Inflammatory macrophage (primary cell): ENCODE measurements around the gene IFNL3.
"Not testable (repeated sequence)": the region's sequence is repeated elsewhere in the genome, so short reads cannot be mapped to it uniquely, and the experiment has no call there.

Experiments used
- DNase-seq, 2 donors: peaks; one replicate each; pipeline ENCODE4 v3.0.0-alpha.2; 2020 to 2022

IFNL3 gene

GRCh38 chr19:39252458-39252857 is 7.7 kb upstream of the IFNL3 start:
- DNase-seq: no peak

DNA sequence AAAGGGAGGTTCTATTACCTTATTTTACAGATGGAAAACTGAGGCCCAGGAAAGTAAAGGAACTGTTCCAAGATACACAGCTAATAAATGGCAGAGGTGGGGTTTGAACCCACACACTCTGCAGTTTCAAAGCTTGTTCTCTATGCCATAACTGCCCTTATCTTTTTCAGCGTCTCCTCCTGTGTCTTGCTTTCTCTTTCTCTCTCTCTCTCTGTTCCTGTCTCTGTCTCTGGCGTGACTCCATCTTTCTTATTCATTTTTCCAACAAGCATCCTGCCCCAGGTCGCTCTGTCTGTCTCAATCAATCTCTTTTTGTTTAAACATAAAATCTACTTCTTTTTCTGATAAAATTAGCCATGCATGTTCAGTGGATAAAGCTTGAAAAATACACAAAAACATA is 7.0 kb upstream of the IFNL3 start:
- no peak for DNase-seq

DNA sequence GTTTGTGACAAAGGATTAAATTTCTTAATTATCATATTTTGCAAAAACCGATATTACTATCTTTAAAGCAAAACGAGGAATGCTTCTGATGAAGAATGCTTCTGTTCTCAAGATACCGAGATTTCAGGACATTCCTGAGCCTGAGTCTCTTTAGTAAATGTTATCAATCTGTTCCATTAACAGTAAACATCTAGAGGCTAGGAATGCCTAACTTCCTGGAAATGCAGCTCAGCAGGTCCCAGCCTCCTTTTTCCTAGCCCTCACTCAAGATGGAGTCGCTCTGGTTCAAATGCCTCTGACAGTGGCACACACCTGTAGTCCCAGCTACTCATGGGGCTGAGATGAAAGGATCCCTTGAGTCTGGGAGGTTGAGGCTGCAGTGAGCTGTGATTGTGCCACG is 6.3 kb upstream of the IFNL3 start:
- no peak for DNase-seq

DNA sequence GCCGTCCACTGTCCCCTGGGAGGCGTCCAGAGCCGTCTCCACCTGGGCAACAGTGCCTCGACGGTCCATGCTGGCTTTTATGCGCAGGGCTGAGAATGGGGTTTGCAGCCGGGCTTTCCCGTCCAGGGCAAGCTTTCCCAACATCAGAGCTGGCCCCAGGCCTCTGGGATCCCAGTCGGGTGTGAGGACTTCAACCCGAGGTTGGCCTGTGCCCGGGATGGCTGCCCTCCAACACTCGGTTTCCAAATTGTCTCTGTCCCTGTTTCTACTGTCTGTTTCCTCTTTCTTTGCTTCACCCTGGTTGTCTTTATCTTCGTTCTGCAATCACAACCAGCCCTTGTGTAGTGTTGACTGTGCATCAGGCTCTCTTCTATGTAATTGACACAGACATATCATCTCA is 4.0 kb upstream of the IFNL3 start, which contains the start of gene IFNL4:
Gene IFNL4 (minus strand): TSS at position 51 of the 400 bp plus-strand sequence.
- DNase-seq: no peak

GRCh38 chr19:39247701-39248664 is 3.2 kb upstream of the IFNL3 start:
- peak in 1 of 2 donors; percentile 4 for DNase-seq

- no peak for DNase-seq
Observed at GRCh38 chr19:39246951-39247669, 2.3 kb upstream of the IFNL3 start.

DNA sequence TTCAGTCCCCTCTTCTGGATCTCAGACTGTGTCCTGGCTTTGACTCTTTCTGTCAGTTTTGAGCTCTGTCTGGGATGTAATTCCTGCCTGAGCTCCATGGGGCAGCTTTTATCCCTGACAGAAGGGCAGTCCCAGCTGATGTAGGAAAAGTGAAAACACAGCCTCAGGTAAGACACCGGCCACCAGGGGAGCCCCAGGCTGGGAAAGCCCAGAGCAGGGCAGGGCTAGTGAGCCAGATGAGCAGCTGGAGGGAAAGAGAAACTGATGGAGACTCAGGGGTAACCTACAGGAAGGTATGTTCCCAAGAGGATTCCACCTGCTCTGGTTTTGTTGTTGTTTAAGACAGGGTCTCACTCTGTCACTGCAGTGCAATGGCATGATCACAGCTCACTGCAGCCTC is 360 bp upstream of the IFNL3 start:
- not testable (repeated sequence) for DNase-seq

GRCh38 chr19:39243741-39244140 is 1.1 kb downstream of the IFNL3 start:
- not testable (repeated sequence) for DNase-seq

GRCh38 chr19:39240421-39240820 is 4.4 kb downstream of the IFNL3 start:
- DNase-seq: no peak

DNA sequence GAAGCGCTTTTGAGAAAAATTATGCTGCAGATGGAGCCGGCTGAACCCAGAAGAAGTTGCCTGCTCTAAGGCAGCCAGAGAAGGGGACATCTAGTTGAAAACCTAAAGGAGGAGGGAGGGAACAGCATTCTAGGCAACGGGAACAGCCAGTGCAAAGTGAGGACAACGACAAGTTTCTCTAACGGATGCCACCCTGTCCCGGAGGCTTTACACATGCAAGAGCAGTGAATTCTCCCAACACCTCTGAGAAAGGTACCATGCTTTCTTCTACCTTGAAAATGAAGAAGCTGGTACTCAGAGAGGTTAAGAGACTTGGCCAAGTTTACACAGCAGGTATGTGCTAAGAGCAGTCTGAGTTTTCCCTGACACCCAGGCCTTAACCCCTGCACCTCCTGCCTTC is 5.9 kb downstream of the IFNL3 start:
- DNase-seq: no peak

DNA sequence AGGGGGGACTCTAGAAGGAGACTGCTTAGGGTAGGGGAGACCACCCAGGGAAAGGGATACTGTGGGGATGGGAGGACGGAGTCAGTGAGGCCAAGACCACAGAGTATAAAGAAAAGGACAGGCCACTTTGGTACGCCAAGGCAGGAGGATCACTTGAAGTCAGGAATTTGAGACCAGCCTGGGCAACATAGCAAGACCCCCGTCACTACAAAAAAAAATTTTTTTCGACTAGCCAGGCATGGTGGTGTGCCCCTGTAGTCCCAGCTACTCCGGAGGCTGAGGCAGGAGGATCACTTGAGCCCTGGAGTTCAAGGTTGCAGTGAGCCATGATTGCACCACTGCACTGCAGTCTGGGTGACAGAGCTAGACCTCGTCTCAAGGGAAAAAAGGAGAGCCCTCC is 6.6 kb downstream of the IFNL3 start:
- no peak for DNase-seq

GRCh38 chr19:39237200-39238184 is 7.3 kb downstream of the IFNL3 start:
- DNase-seq: no peak

- no peak for DNase-seq
Observed at GRCh38 chr19:39236527-39236926, 8.3 kb downstream of the IFNL3 start.

GRCh38 chr19:39232708-39233107 is 12.1 kb downstream of the IFNL3 start:
- DNase-seq: no peak

DNA sequence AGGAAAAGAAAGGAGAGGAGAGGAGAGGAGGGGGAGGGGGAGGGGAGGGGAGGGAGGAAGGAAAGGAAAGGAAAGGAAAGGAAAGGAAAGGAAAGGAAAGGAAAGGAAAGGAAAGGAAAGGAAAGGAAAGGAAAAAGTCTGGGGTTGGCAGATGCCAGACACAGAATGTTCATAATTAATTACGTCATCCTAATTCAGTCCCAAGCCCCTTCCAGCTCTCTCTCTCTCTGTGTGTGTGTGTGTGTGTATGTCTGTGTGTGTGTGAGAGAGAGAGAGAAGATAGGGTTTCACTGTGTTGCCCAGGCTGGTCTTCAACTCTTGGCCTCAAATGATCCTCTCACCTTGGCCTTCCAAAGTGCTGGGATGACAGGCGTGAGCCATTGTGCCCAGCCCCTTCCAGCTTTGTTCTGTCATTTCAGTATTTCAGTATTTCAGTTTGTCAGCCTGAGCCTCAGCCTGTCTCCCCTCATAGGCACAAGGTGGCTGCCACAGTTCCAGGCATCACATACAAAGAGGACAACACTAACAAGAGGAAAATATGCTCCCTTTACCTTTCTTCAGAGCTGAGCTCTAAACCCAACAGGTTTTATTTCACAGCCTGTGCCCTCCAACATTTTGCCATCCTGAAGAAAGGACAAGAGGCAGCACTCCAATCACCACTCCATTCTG is 14.6 kb downstream of the IFNL3 start:
- no peak for DNase-seq

GRCh38 chr19:39224910-39225309 is 19.9 kb downstream of the IFNL3 start:
- DNase-seq: no peak

- DNase-seq: peak in 1 of 2 donors; percentile 26
Observed at GRCh38 chr19:39223703-39224279, 21.0 kb downstream of the IFNL3 start.

DNA sequence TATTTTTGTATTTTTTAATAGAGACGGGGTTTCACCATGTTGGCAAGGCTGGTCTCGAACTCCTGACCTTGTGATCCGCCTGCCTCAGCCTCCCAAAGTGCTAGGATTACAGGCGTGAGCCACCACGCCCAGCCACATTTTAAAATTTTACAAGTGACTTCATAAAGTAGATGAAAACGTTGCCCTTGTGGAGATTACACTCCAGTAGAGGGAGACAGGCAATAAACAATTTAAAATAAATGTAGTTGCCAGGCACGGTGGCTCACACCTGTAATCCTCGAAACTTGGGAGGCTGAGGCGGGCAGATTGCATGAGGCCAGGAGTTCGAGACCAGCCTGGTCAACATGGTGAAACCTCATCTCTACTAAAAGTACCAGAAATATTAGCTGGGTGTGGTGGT is 25.7 kb downstream of the IFNL3 start:
- not testable (repeated sequence) for DNase-seq

GRCh38 chr19:39218230-39219007 is 26.4 kb downstream of the IFNL3 start:
- no peak for DNase-seq

DNA sequence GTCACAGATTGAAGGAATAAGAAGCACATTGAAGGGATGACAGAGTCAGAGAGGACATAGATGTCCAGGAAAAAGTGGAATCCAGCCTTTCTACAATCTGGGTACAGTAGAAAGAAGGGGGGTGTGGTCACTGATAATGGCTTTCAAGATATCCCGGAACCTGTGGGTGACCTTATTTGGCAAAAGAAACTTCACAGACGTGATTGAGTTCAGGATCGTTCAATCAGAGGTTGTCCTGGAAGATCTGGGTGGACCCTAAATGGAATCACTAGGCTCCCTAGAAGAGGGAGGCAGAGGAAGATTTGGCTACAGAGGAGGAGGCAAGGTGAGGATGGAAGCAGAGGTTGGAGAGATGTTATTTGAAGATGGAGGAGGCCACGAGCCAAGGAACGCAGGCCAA is 27.7 kb downstream of the IFNL3 start:
- no peak for DNase-seq

DNA sequence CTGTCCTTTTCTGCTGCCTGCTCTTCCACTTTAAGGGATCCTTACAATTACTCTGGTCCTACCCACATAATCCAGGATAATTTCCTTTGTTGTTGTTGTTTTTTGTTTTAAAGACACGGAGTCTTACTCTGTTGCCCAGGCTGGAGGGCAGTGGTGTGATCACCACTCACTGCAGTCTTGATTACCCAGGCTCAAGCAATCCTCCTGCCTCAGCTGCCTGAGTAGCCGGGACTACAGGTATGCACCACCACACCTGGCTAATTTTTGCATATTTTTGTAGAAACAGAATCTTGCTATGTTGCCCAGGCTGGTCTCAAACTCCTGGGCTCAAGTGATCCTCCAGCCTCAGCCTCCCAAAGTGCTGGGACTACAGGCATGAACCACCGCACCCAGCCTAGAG is 29.5 kb downstream of the IFNL3 start:
- not testable (repeated sequence) for DNase-seq
